K562 (cell line): ENCODE data around the gene GLRA3.

Source experiments
- CTCF ChIP-seq, 3 experiments: IDR thresholded peaks in 2 of 3; conservative IDR thresholded peaks in 1 of 3; 2 replicates each; pipeline ENCODE4 v1.5.1; 2011 to 2012; ENCODE audit warnings: low read length in 3 of 3, mild to moderate bottlenecking in 3 of 3, control low read depth in 2 of 3, improper control_type of control experiment in 1 of 3, inconsistent platforms in 1 of 3, low read depth in 1 of 3, mixed read lengths in 1 of 3, moderate library complexity in 1 of 3; ENCODE audit not compliant: insufficient read depth in 2 of 3
- CUX1 ChIP-seq: fragments of 200-800 bp; sonication (Bioruptor generic); IDR thresholded peaks from 2 replicates; pipeline ENCODE4 v1.6.1; 2016; ENCODE audit warnings: missing genetic modification characterization, missing compliant biosample characterization
- EHMT2 ChIP-seq: fragments of 450-650 bp; IDR thresholded peaks from 2 replicates; pipeline ENCODE4 v1.6.1; 2018; ENCODE audit warnings: antibody characterized with exemption
- GMEB1 ChIP-seq: fragments of 250-450 bp; sonication (Bioruptor Pico); IDR thresholded peaks from 2 replicates; pipeline ENCODE4 v1.4.0; 2020; ENCODE audit warnings: mild to moderate bottlenecking
- JUND ChIP-seq, 2 experiments: IDR thresholded peaks; 2 replicates in 1 of 2; 3 replicates in 1 of 2; pipeline ENCODE4 v1.6.1; 2011; ENCODE audit warnings: borderline replicate concordance in 2 of 2, low read depth in 2 of 2, low read length in 2 of 2, improper control_type of control experiment in 1 of 2, missing biosample characterization in 1 of 2, missing genetic modification characterization in 1 of 2, missing genetic modification reagents in 1 of 2
- PHF8 ChIP-seq: fragments of 200-600 bp; sonication (generic); IDR thresholded peaks from 2 replicates; pipeline ENCODE4 v1.6.1; 2012; ENCODE audit warnings: mixed run types, mild to moderate bottlenecking, inconsistent platforms, low read length, moderate library complexity, borderline replicate concordance
- POLR2A ChIP-seq: fragments of 450-650 bp; conservative IDR thresholded peaks from 2 replicates; pipeline ENCODE4 v1.6.1; 2016
- SMARCA4 ChIP-seq: fragments of 450-650 bp; IDR thresholded peaks from 2 replicates; pipeline ENCODE4 v1.6.1; 2016
- TAF7 ChIP-seq: fragments of 450-650 bp; IDR thresholded peaks from 2 replicates; pipeline ENCODE4 v1.6.1; 2016; ENCODE audit warnings: missing genetic modification characterization, missing compliant biosample characterization
- ZBTB8A ChIP-seq: fragments of 450-650 bp; IDR thresholded peaks from 2 replicates; pipeline ENCODE4 v1.6.1; 2018; ENCODE audit warnings: mild to moderate bottlenecking, moderate library complexity; ENCODE audit not compliant: partially characterized antibody
- ZNF766 ChIP-seq: fragments of 200-800 bp; sonication (Bioruptor generic); conservative IDR thresholded peaks from 2 replicates; pipeline ENCODE4 v1.6.1; 2016; ENCODE audit warnings: missing genetic modification characterization, missing compliant biosample characterization
- TF ChIP-seq, protein P1 (sequence below), 2 experiments: fragments of 450-650 bp; IDR thresholded peaks; 2 replicates each; pipeline ENCODE4 v1.6.1; 2016
- TF ChIP-seq, protein P2 (sequence below): sonication (generic); formaldehyde crosslinking; IDR thresholded peaks from 2 replicates; pipeline ENCODE4 v1.8.1; 2023; ENCODE audit warnings: mild to moderate bottlenecking, missing genetic modification reagents, moderate library complexity
- TF ChIP-seq, protein P3 (sequence below): sonication (generic); formaldehyde crosslinking; IDR thresholded peaks from 2 replicates; pipeline ENCODE4 v1.8.1; 2022; ENCODE audit warnings: missing genetic modification reagents

GRCh38 chr4:174752026-174752425 is 77.0 kb downstream of the GLRA3 start:
- no peak for TF ChIP-seq SMARCA4
- TF ChIP-seq ZNF766 (CRISPR knock-in tag): no peak
- TF ChIP-seq JUND (IDR thresholded peaks at IDR 0.05; ENCODE audit: borderline replicate concordance, low read depth, low read length): no peak
- TF ChIP-seq JUND (tag; IDR thresholded peaks at IDR 0.05; ENCODE audit: borderline replicate concordance, low read depth, low read length): no peak
- TF ChIP-seq CTCF (IDR thresholded peaks at IDR 0.05 in 2 of 3, conservative IDR thresholded peaks at IDR 0.05 in 1 of 3; ENCODE audit: insufficient read depth in 2 of 3, low read depth in 1 of 3, low read length in 3 of 3): no peak
- TF ChIP-seq TAF7 (tag): no peak
- TF ChIP-seq, protein P1, sequence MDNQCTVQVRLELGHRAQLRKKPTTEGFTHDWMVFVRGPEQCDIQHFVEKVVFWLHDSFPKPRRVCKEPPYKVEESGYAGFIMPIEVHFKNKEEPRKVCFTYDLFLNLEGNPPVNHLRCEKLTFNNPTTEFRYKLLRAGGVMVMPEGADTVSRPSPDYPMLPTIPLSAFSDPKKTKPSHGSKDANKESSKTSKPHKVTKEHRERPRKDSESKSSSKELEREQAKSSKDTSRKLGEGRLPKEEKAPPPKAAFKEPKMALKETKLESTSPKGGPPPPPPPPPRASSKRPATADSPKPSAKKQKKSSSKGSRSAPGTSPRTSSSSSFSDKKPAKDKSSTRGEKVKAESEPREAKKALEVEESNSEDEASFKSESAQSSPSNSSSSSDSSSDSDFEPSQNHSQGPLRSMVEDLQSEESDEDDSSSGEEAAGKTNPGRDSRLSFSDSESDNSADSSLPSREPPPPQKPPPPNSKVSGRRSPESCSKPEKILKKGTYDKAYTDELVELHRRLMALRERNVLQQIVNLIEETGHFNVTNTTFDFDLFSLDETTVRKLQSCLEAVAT (IDR thresholded peaks at IDR 0.05): no peak
- TF ChIP-seq, protein P2, sequence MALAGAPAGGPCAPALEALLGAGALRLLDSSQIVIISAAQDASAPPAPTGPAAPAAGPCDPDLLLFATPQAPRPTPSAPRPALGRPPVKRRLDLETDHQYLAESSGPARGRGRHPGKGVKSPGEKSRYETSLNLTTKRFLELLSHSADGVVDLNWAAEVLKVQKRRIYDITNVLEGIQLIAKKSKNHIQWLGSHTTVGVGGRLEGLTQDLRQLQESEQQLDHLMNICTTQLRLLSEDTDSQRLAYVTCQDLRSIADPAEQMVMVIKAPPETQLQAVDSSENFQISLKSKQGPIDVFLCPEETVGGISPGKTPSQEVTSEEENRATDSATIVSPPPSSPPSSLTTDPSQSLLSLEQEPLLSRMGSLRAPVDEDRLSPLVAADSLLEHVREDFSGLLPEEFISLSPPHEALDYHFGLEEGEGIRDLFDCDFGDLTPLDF: no peak
- TF ChIP-seq PHF8: no peak
- TF ChIP-seq, protein P3, sequence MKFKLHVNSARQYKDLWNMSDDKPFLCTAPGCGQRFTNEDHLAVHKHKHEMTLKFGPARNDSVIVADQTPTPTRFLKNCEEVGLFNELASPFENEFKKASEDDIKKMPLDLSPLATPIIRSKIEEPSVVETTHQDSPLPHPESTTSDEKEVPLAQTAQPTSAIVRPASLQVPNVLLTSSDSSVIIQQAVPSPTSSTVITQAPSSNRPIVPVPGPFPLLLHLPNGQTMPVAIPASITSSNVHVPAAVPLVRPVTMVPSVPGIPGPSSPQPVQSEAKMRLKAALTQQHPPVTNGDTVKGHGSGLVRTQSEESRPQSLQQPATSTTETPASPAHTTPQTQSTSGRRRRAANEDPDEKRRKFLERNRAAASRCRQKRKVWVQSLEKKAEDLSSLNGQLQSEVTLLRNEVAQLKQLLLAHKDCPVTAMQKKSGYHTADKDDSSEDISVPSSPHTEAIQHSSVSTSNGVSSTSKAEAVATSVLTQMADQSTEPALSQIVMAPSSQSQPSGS: no peak
- TF ChIP-seq CUX1 (CRISPR knock-in tag): no peak
- no peak for TF ChIP-seq GMEB1 (CRISPR knock-in tag)
- no peak for TF ChIP-seq POLR2A
- TF ChIP-seq ZBTB8A: no peak
- no peak for TF ChIP-seq EHMT2
